K562 (cell line): ENCODE results near the gene GORASP2.

Experiments
- CBFA2T3 ChIP-seq: fragments of 450-650 bp; IDR thresholded peaks from 2 replicates; pipeline ENCODE4 v1.6.1; 2017
- CTCF ChIP-seq, 3 experiments: IDR thresholded peaks in 2 of 3; conservative IDR thresholded peaks in 1 of 3; 2 replicates each; pipeline ENCODE4 v1.5.1; 2011 to 2012; ENCODE audit warnings: low read length in 3 of 3, mild to moderate bottlenecking in 3 of 3, control low read depth in 2 of 3, improper control_type of control experiment in 1 of 3, inconsistent platforms in 1 of 3, low read depth in 1 of 3, mixed read lengths in 1 of 3, moderate library complexity in 1 of 3; ENCODE audit not compliant: insufficient read depth in 2 of 3
- EP300 ChIP-seq: IDR thresholded peaks from 2 replicates; pipeline ENCODE4 v1.6.1; 2012; ENCODE audit warnings: low read length, improper control_type of control experiment
- FOS ChIP-seq: IDR thresholded peaks from 3 replicates; pipeline ENCODE4 v1.6.1; 2011; ENCODE audit not compliant: insufficient read length; ENCODE audit errors: extremely low read depth
- FOXK2 ChIP-seq, 2 experiments: fragments of 450-650 bp; IDR thresholded peaks in 1 of 2; conservative IDR thresholded peaks in 1 of 2; 2 replicates each; pipeline ENCODE4 v1.6.1; 2016; ENCODE audit warnings: low read depth in 2 of 2, mild to moderate bottlenecking in 1 of 2
- HMG20B ChIP-seq: fragments of 250-450 bp; sonication (Bioruptor Pico); IDR thresholded peaks from 2 replicates; pipeline ENCODE4 v1.5.0; 2021; ENCODE audit warnings: mild to moderate bottlenecking
- MEF2D ChIP-seq: conservative IDR thresholded peaks from 2 replicates; pipeline ENCODE4 v1.6.1; 2016; ENCODE audit warnings: low read depth, missing genetic modification characterization, missing compliant biosample characterization
- POLR2A ChIP-seq: fragments of 450-650 bp; conservative IDR thresholded peaks from 2 replicates; pipeline ENCODE4 v1.6.1; 2016
- POLR2AphosphoS5 ChIP-seq: IDR thresholded peaks from 2 replicates; pipeline ENCODE4 v1.6.1; 2011; ENCODE audit warnings: mild to moderate bottlenecking, low read depth, low read length, moderate library complexity; ENCODE audit not compliant: control insufficient read depth, insufficient read depth
- SP2 ChIP-seq: IDR thresholded peaks from 2 replicates; pipeline ENCODE4 v1.6.1; 2011; ENCODE audit warnings: mild to moderate bottlenecking, low read depth, low read length, moderate library complexity; ENCODE audit not compliant: poor library complexity, severe bottlenecking; ENCODE audit errors: extremely low read depth
- TRIM28 ChIP-seq: fragments of 450-650 bp; IDR thresholded peaks from 2 replicates; pipeline ENCODE4 v1.6.1; 2017
- ZNF384 ChIP-seq: IDR thresholded peaks from 2 replicates; pipeline ENCODE4 v1.6.1; 2012; ENCODE audit warnings: low read depth, low read length, improper control_type of control experiment

- no peak for TF ChIP-seq CTCF (IDR thresholded peaks at IDR 0.05 in 2 of 3, conservative IDR thresholded peaks at IDR 0.05 in 1 of 3; ENCODE audit: insufficient read depth in 2 of 3, low read depth in 1 of 3, low read length in 3 of 3)
- TF ChIP-seq POLR2A = no peak
- no peak for TF ChIP-seq EP300
- TF ChIP-seq HMG20B (CRISPR knock-in tag) = no peak
- no peak for TF ChIP-seq FOS
- TF ChIP-seq FOXK2 (conservative IDR thresholded peaks at IDR 0.05 in 1 of 2, IDR thresholded peaks at IDR 0.05 in 1 of 2; ENCODE audit: low read depth in 2 of 2) = no peak
- no peak for TF ChIP-seq POLR2AphosphoS5
- TF ChIP-seq MEF2D = no peak
- TF ChIP-seq ZNF384 = no peak
- TF ChIP-seq TRIM28 = no peak
- no peak for TF ChIP-seq CBFA2T3
- no peak for TF ChIP-seq SP2
Measured at GRCh38 chr2:170881840-170882239, 47.2 kb upstream of the GORASP2 start.
